H1 (cell line): ENCODE data around the gene MDH1B. TPM values are rescaled to one million over a fixed set of nuclear protein-coding genes. Genes with fewer than 3 reads are reported as not detected.

Experiments used
- RFX5 ChIP-seq: IDR thresholded peaks from 2 replicates; pipeline ENCODE4 v1.6.1; 2011; ENCODE audit warnings: low read depth, low read length, improper control_type of control experiment, borderline replicate concordance
- SP4 ChIP-seq: IDR thresholded peaks from 2 replicates; pipeline ENCODE4 v1.6.1; 2012; ENCODE audit warnings: low read length, inconsistent platforms
- TEAD4 ChIP-seq: IDR thresholded peaks from 2 replicates; pipeline ENCODE4 v1.6.1; 2012; ENCODE audit warnings: low read depth, low read length, inconsistent platforms, mixed read lengths
- polyA plus RNA-seq, 7 experiments: library from polyadenylated mRNA; depleted of rRNA in 3 of 7; stranded (reverse) in 5 of 7; unstranded in 2 of 7; fragments of >200 nt in 5 of 7; fragments of 200-250 nt in 2 of 7; gene quantifications; 1 replicate in 5 of 7; 2 replicates in 1 of 7; 4 replicates in 1 of 7; pipeline versions ENCODE4 v1.2.1 to v1.2.3, GENCODE V29; 2011 to 2013; ENCODE audit warnings: missing spikeins in 2 of 7, mixed read lengths in 2 of 7
- total RNA-seq: library from RNA; stranded (reverse); fragmentation: NEBNext Ultra II Directional; extraction: Animal tissue kit (Norgen Biotek cat#: 25700); gene quantifications from 2 replicates; pipeline ENCODE4 v1.2.1, GENCODE V29; 2021

Gene MDH1B
- total and polyA plus RNA-seq, 2 of the 8 experiments (the other 6 are each of a cell fraction or from before 2014, with no cell fraction given) = 1.5 to 2.1 TPM

DNA sequence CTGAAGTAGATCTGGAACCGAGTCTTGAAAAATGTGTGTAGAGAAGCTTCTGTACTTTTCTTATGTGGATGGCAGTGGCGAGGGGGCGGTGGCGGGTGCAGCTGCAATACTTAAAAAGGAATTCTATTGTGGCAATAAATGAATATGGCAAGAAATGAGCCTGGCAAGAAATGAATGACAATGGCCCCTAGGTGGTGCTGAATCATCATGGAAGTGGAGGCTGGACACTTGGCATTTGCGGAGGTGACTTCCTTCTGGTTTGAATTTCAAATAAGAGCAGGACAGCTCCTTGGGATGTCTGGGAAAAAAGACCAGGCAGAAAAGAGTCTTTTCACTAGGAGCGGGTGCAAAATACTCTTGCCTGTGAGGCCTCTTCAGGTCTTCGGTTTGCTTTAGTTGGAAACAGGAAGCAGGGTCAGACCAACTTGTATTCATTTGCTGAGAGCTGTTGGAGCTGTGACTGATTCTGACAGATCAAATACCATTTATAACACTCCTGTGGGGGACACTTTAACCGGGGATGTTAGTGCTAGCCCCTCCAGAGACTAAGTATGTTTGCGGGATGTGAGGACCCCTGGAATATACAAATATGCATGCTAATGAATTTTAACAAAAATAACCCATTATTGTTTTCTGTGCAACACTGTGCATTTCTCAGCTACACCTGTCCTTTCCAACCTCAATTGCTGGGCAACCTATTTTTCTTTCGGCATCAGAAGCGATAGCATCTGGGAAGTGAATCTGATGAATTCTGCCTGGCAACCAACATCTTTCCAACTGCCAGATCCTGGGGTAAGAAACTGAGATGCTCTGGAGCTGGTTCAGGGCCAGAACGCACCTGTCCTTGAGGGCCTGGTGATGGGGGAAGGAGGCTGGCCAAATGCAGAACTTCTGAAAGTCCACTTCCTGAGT lies 35.6 kb upstream of the MDH1B start (continued):
- TF ChIP-seq RFX5 (peak; percentile 63; the same call in 1 of the 2 replicates), TEAD4 (peak; percentile 22; the same call in 1 of the 2 replicates), SP4 (no peak)
